HL-60 (cell line): Measurements from ENCODE around the gene C6orf136.

Experiments
- CTCF ChIP-seq: IDR thresholded peaks from one replicate; pipeline ENCODE4 v1.5.1; 2011; ENCODE audit warnings: low read length, control low read depth, inconsistent platforms; ENCODE audit not compliant: insufficient read depth
- POLR2AphosphoS5 ChIP-seq: IDR thresholded peaks from 2 replicates; pipeline ENCODE4 v1.6.1; 2012; ENCODE audit warnings: low read depth

- TF ChIP-seq CTCF (no peak), POLR2AphosphoS5 (no peak)
Measured at GRCh38 chr6:30688569-30688968, 41.6 kb downstream of the C6orf136 start.
